Measurements from ENCODE around the gene BCAS4.
A peak's percentile ranks its signal among the peaks of the same experiment; 100 is the strongest.
"Not testable (repeated sequence)": the region's sequence is repeated elsewhere in the genome, so short reads cannot be mapped to it uniquely, and the experiment has no call there.

The BCAS4 gene

DNA sequence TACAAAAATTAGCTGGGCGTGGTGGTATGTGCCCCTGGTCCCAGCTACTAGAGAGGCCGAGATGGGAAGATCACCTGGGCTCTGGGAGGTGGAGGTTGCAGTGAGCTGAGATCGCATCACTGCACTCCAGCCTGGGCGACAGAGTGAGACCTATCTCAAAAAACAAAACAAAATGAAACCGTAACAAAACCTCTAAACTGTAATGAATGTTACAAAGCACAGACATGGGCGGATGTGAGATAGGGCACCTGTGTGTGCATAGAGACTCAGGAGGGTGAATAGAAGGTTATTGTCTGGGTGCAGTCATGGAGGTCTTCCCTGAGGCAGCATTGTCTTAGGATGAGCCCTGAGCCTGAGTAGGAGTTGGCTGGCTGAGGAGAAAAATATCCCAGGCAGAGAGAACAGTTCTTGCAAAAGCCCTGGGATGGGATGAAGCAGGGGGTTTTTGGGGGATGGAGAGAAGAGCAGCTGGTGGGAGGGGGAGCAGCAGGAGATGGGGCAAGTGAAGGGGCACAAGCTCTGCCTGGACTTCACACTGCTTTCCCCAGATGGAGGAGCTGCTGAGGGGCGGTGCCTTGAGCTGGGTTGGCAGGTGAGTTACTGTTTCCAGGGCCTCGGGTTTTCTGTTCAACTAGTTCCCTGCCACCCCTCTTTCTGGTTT is 5.2 kb downstream of the BCAS4 start:
- DNase-seq: no peak

GRCh38 chr20:50800986-50801746 is 6.3 kb downstream of the BCAS4 start:
- DNase-seq: not testable (repeated sequence)

- DNase-seq: no peak
Observed at GRCh38 chr20:50801747-50802125, 6.9 kb downstream of the BCAS4 start.

DNA sequence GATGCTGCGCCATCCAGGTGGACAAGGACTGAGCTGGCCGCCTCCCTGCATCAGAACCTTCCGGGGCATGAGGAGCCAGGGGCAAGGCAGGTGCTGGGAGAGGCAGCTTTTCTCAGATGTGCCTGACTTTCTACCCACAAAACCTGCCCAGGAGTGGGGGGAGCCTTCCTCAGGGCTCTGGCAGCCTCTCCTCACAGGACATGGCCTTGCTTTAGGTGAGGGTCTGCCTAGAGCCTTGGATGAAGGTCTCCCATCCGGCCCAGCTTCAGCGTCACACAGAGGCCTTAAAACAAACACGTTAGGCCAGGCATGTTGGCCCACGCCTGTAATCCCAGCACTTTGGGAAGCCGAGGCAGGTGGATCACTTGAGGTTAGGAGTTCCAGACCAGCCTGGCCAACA is 7.4 kb downstream of the BCAS4 start:
- DNase-seq: no peak

- no peak for DNase-seq
Observed at GRCh38 chr20:50804437-50805348, 9.8 kb downstream of the BCAS4 start.

DNA sequence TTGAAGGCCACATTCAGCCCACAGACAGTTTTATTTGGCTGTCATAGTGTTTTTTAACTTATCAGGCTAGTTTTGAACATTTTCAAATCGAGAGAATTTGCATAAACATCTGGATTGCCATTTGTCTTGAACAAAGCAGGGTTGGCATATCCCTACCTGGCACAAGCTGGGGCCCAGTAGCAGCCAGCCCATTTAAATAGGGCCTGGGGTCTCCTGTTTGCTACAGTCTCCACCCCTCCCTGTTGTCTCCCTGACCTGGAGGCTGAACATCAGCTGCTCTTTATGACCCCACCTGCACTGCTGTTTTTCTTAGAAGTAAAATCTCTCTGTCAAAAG is 10.5 kb downstream of the BCAS4 start:
- no peak for DNase-seq

GRCh38 chr20:50806126-50806768 is 11.4 kb downstream of the BCAS4 start:
- no peak for DNase-seq

- DNase-seq: no peak
Observed at GRCh38 chr20:50810063-50810462, 15.2 kb downstream of the BCAS4 start.

- DNase-seq: no peak
Observed at GRCh38 chr20:50810842-50811241, 16.0 kb downstream of the BCAS4 start.

- no peak for DNase-seq
Observed at GRCh38 chr20:50813101-50813643, 18.3 kb downstream of the BCAS4 start.

- no peak for DNase-seq
Observed at GRCh38 chr20:50813801-50814200, 18.9 kb downstream of the BCAS4 start.

GRCh38 chr20:50814438-50815161 is 19.7 kb downstream of the BCAS4 start:
- no peak for DNase-seq

DNA sequence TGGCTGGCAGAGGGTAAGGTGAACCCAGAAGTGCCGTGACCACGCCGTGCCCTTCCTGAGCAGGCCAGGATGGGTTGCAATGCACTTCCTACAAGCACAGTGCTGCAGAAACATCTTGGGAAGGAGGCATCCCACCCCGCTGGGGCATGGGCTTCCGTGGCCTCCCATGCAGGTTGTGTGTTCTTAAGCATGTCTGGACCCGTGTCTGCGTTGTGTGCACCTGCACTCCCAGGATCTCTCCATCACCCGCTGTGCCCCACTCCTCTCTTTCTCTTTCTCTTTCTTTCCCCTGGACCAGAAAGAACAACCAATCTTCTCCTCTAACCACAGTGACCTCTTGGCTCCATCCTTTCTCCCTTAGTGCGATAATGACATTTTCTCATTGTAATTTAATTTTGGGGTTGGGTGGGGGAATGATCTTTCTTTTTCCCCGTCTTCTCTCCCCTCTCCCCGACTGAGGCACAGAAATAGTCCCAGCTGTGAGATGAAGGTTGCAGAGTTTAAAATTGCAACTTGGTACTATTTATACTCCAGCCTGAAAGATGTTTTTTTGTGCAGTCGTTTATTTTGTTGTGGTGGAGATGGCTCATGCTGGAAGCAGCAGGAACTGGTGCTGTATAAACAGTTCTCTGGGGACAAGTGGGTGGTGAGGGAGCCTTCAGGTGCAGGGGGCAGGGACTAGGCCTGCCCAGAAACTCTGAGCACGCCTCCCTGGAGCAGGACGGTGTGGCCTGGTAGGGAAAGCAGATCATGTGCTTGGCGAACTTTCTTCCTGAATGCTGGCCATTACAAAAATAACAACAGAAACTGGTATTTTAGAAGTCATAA is 20.5 kb downstream of the BCAS4 start:
- DNase-seq: peak; percentile 60

DNA sequence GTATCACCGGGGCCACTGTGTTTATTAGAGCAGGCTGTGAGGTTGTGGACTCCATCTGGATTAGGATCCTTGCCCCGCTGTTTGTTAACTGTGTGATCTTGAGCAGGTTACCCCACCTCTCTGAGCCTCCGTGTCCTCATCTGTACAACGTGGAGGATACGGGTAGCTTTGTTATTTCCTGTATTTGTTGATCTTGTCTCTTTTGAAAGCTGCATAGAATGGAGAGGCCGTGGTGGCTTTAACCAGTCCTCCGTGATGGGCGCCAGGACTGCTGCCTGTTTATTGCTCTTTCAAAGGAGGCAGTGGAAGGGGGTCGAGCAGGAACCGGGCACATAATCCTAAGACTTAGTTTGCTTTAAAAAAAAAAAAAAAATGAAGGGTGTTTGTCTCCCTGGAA is 22.9 kb downstream of the BCAS4 start:
- DNase-seq: no peak

DNA sequence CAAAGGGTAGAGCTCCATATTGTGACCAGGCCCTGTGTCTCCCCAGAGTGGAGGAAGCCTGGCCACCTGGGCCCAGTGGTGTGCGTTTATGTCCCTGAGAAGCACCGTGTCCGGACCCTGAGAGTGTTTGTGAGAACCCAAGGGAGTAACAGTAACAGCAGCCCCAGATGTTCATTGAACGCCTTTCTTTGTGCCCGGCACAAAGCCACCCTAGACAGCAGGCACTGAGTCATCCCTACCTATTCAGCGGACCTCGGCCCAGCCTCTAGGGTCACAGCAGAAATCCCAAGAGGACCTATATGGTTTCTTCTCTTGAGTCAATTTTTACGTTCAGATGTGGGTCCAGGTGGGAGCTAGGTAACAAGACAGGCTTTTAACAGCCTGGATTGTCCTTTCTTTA is 24.5 kb downstream of the BCAS4 start:
- DNase-seq: no peak

DNA sequence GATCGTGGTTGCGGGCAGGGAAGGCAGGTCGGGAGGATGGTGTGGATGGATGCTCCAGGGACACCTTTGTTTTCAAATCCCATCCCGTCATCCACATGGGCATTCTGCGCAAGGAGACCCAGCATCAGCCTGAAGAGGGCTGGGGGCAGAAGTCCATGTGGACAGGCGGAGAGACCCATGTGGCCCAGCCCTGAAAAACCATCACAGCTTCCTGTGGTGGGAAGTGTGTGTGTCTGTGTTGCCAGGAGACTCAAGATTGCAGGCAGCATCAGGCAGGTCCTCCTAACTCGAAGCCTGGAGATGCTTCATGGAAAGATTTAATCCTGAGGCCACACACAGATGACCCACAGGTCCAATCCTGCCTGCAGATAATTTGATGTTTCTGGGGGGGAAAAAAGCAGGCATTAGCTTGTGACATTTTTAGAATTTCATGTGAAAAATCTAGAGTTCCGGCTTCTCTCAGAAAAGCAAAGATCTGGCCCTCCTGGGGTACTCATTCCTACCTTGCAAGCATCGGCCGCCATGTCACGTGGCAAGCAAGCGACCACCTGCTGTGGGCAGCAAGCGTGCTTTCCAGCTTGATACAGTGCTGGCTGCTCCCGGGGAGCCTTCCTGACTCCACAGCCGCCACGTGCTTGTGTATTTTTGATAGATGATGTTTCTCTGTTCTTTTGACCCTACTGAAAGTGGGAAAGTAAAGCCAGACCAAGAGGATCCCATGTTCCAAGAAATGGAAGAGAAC is 25.8 kb downstream of the BCAS4 start:
- DNase-seq: no peak

DNA sequence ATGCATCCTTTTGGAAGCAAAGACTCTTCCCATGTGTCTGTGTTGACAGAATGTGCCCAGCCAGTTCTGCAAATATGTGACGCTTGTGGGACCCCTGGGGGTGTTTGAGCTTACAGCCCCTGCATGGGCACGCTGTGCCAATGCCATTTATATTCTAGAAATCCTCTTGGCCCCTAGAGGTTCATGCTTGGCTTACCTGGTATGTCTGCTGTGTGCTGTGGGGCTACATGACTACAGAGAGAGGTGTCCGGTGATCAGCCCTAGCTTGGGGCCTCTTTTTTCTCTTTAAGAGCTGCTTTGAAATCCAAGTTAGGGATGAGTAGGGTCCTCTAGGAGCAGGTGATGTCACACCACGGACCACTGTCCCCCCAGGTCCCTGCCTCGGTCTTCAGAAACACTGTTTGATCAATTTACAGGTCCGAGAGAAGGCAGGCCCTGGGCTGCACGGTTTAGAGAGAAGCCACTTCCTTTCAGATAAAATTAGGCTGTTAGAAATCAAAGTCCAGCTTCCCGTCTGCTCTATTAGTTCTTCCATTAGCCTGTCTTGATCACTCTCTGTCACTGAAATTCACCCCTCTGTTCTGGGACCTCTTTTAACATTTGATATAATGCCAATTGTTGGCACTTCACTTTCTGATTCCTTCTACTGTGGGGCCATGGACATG is 26.5 kb downstream of the BCAS4 start:
- DNase-seq: no peak

DNA sequence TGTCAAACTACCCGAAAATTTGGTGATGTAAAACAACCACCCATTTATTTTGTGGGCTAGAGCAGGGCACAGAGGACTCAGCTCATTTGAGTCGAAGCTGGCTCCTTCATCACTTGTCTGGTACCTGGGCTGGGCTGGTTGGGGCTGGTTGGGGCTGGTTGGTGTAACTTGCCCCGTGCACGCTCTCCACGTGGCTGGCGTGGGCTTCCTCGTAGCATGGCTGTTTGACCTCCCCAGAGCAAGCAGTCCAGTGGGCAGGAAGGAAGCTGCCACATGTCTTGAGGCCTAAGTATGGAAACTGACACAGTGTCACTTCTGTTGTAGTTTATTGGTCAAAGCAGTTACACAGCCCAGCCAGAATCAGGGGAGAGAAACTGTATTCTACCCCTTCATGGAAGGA is 27.1 kb downstream of the BCAS4 start:
- no peak for DNase-seq

DNA sequence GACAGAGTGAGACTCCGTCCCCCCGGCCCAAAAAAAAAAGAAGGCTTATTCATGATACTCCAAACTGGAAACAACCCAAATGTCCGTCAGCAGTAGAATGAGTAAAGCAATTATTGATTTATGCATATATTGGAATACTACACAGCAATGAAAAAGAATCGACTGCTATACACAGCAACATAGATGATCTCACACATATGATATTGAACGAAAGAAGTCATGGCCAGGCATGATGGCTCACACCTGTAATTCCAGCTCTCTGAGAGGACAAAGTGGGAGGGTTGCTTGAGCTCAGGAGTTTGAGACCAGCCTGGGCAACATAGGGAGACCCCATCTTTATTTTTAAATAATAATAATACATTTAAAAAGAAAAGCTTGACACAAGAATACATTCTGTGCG is 28.5 kb downstream of the BCAS4 start:
- DNase-seq: no peak

DNA sequence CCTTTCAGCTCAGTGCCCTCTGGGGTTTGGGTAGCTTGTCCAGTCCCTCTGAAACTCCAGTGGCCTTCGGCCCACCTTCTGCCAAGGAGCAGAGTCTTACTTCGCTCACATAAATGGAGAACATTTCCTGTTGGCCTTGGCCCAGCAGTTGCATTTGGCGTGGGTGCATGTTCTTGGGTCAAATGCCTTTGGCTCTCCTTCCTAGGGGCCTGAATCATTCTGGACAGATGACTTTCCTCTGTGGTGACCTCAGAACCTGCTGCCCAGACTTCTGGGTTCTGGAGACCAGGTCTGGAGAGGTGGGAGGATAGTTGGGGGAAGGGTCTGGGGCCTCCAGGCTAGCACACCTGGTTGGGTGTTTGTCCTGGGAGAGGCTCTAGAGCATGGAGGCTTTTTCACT is 29.3 kb downstream of the BCAS4 start:
- DNase-seq: peak; percentile 20
